MM.1S (cell line): ENCODE results near the gene NCAPH2.

Experiments
- CTCF ChIP-seq: fragments of 300-600 bp; sonication (generic); IDR thresholded peaks from 2 replicates; pipeline ENCODE4 v1.5.1; 2016; ENCODE audit warnings: antibody characterized with exemption, low read length, mixed read lengths
- EZH2 ChIP-seq: fragments of 300-600 bp; sonication (generic); optimal IDR thresholded peaks from 2 replicates; pipeline ENCODE3; 2017; ENCODE audit warnings: low read depth, mild to moderate bottlenecking, antibody characterized with exemption, low read length, mixed read lengths
- EZH2phosphoT487 ChIP-seq: fragments of 300-600 bp; sonication (generic); IDR thresholded peaks from 2 replicates; pipeline ENCODE4 v1.6.1; 2018; ENCODE audit warnings: antibody characterized with exemption, low read length

GRCh38 chr22:50520826-50521453 is 12.9 kb downstream of the NCAPH2 start:
- TF ChIP-seq CTCF (no peak), EZH2 (no peak), EZH2phosphoT487 (no peak)
